Measurements from ENCODE around the gene PIP5K1A.

The PIP5K1A gene

DNA sequence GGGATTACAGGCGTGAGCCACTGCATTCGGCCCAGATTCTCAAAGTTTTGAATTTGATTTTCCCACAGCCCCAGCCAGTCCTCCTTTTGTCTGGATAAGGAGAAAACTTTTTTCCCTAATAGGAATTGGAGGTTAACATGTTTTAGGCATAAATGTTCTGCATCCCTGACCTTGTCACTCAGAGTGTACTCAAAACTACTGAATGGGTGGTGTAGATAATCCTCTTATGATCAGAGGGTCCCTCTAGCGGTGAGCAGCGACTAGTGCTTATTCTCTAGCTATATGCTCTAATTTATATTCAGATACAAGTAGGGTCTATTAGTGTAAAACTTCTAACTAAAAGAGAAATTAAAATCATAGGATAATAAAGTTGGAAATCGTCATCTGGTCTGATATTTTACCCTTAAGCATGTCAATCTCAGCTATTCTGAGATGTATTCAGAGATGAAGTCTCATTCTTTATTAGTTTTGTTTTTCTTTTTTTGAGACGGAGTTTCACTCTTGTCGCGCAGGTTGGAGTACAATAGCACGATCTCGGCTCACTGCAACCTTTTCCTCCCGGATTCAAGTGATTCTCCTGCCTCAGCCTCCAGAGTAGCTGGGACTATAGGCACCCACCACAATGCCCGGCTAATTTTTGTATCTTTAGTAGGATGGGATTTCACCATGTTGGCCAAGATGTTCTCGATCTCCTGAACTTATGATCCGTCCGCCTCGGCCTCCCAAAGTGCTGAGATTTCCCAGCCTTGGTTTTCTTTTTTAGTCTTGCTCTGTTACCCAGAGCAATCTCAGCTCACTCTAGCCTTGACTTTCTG, 53.5 kb downstream of the PIP5K1A start:
- in situ Hi-C loops (cut with HindIII; ENCODE audit: low sequenced_read_pairs): no loop called here
- peak; percentile 77 for DNase-seq (ENCODE audit: low read depth, low spot score)
- H3K4me3 ChIP-seq (ENCODE audit: low read depth, low read length): no peak overlapping the region
- TF ChIP-seq, protein P1, sequence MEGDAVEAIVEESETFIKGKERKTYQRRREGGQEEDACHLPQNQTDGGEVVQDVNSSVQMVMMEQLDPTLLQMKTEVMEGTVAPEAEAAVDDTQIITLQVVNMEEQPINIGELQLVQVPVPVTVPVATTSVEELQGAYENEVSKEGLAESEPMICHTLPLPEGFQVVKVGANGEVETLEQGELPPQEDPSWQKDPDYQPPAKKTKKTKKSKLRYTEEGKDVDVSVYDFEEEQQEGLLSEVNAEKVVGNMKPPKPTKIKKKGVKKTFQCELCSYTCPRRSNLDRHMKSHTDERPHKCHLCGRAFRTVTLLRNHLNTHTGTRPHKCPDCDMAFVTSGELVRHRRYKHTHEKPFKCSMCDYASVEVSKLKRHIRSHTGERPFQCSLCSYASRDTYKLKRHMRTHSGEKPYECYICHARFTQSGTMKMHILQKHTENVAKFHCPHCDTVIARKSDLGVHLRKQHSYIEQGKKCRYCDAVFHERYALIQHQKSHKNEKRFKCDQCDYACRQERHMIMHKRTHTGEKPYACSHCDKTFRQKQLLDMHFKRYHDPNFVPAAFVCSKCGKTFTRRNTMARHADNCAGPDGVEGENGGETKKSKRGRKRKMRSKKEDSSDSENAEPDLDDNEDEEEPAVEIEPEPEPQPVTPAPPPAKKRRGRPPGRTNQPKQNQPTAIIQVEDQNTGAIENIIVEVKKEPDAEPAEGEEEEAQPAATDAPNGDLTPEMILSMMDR (IDR thresholded peaks at IDR 0.05; ENCODE audit: low read depth, low read length): peak; percentile 86

DNA sequence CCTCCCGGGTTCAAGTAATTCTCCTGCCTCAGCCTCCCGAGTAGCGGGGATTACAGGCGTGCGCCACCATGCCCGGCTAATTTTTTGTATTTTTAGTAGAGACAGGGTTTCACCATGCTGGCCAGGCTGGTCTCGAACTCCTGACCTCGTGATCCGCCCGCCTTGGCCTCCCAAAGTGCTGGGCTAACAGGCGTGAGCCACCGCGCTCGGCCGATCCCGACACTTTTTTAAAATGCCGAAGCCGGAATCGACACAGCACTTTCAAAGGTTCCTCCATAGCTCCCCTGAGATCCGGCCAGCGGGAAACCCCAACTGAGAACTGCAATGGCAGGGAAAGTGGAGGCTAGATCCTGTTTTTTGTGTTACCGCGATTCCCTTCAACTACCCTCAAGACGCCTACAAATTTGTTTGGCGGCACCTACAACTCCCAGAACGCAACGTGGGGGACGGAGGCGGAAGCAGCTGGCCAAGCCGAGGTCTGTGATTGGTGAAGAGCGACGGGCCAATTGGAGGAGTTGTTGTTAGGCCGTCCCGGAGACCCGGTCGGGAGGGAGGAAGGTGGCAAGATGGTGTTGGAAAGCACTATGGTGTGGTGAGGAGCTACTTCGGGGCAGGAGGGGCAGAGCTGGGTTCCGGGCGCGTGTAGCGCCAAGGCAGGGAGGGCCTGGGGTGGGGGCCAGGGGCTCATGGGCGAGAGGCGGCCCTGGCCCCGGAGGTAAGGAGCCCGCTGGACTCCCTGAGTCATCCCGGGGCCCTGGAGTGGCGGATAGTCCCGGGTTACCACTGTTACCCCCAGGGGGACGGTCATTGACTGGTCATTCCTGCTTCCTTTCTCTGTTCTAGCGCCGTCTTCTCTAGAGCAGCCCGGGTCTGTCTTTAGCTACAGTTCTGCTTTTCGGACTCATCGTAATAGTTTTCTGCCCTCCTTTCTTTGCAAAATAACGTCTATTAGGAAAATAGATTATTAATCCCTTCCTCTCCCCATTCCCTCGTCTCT, 56.2 kb downstream of the PIP5K1A start, which contains the start of gene PSMD4:
Gene PSMD4, plus strand, starts transcription at position 518 of the 997 bp plus-strand sequence. Its CDS starts 49 bp downstream, at position 567.
- in situ Hi-C loops (cut with HindIII; ENCODE audit: low sequenced_read_pairs): no loop called here
- peak within 1 kb of the TSS; percentile 97 for H3K4me3 ChIP-seq (ENCODE audit: low read depth, low read length)
- TF ChIP-seq, protein P1 (IDR thresholded peaks at IDR 0.05; ENCODE audit: low read depth, low read length): no peak
- DNase-seq (ENCODE audit: low read depth, low spot score): peak; percentile 97

DNA sequence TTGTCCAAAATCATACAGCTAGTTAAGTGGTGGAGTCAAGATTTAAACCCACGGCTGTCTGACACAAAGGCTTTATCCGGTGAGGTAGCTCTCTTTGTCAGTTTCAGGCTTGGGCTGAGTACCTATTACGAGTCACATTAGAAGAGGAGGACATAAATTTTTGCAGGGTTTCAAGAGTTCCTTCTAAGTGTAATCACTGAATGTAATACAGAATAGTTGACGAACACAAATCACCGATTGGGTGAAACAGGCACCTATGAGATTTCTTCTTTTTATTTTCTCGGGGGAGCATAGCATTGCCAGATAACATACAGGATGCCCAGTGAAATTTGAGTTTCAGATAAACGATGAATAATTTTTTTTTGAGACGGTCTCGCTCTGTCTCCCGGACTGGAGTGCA, 57.0 kb downstream of the PIP5K1A start:
- in situ Hi-C loops (cut with HindIII; ENCODE audit: low sequenced_read_pairs): no loop called here
- DNase-seq (ENCODE audit: low read depth, low spot score): no peak
- H3K4me3 ChIP-seq (ENCODE audit: low read depth, low read length): peak overlapping the region; percentile 97
- TF ChIP-seq, protein P1 (IDR thresholded peaks at IDR 0.05; ENCODE audit: low read depth, low read length): no peak

DNA sequence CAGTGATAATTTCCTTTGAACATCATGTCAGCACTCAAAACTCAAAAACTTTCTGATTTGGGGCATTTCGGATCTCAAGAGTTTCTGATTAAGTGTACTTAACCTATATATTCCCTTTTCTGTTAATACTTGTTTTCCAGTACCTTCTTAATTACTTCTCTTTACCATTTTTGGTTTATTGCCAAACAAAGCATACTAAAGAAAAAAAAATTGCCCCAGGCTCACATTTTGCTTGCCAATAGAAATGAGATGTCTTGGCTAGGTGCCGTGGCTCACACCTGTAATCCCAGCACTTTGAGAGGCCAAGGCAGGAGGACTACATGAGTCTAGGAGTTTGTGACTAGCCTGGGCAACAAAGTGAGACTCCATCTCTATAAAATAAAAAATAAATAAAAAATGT, 61.0 kb downstream of the PIP5K1A start:
- H3K4me3 ChIP-seq (ENCODE audit: low read depth, low read length): no peak overlapping the region
- no peak for DNase-seq (ENCODE audit: low read depth, low spot score)
- TF ChIP-seq, protein P1 (IDR thresholded peaks at IDR 0.05; ENCODE audit: low read depth, low read length): no peak
- in situ Hi-C loops (cut with HindIII; ENCODE audit: low sequenced_read_pairs): no loop called here

DNA sequence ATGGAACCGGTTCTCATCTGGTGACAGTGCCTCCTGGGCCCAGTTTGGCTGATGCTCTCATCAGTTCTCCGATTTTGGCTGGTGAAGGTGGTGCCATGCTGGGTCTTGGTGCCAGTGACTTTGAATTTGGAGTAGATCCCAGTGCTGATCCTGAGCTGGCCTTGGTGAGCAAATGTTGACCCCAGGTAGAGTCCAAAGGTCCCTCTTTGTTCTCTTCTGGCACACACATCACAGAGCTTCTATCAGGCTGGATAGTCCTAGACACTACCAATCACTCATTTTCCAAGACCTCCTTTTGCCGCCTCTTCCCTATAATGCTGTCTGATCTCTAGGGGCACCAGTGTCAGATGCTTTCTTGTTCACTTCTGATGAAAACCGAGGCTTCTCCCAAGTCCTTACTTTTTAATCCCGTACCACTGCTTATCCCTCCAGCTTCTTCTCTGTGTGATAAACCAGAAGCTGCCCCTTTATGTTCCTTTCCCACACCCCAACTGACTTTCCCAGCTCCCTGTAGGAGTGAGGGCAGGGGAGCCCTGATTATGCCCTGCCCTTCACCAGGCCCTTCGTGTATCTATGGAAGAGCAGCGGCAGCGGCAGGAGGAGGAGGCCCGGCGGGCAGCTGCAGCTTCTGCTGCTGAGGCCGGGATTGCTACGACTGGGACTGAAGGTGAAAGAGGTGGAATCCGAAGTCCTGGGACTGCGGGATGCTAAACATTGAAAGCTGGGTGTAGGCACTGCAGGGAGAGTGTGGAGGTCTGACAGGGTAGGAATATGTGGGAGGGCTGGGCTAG, 67.3 kb downstream of the PIP5K1A start:
- TF ChIP-seq, protein P1 (IDR thresholded peaks at IDR 0.05; ENCODE audit: low read depth, low read length): no peak
- no peak overlapping the region for H3K4me3 ChIP-seq (ENCODE audit: low read depth, low read length)
- in situ Hi-C loops (cut with HindIII; ENCODE audit: low sequenced_read_pairs): no loop called here
- DNase-seq (ENCODE audit: low read depth, low spot score): no peak

DNA sequence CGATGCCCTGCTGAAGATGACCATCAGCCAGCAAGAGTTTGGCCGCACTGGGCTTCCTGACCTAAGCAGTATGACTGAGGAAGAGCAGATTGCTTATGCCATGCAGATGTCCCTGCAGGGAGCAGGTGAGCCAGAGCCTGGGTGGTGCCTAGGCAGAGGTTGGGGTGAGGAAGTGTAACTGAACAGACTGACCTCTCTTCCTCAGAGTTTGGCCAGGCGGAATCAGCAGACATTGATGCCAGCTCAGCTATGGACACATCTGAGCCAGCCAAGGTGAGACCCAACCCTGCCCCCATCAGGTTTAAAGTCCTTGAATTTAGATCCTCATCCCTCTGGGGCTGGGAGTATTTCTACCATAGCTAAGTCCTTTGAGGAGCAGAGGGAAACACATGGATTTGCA, 68.0 kb downstream of the PIP5K1A start:
- in situ Hi-C loops (cut with HindIII; ENCODE audit: low sequenced_read_pairs): no loop called here
- no peak for DNase-seq (ENCODE audit: low read depth, low spot score)
- TF ChIP-seq, protein P1 (IDR thresholded peaks at IDR 0.05; ENCODE audit: low read depth, low read length): no peak

More for the DNA sequence above, 68.0 kb downstream of the PIP5K1A start:
- no peak overlapping the region for H3K4me3 ChIP-seq (ENCODE audit: low read depth, low read length)
